Measurements from ENCODE around the gene GALNT10.

The GALNT10 gene

DNA sequence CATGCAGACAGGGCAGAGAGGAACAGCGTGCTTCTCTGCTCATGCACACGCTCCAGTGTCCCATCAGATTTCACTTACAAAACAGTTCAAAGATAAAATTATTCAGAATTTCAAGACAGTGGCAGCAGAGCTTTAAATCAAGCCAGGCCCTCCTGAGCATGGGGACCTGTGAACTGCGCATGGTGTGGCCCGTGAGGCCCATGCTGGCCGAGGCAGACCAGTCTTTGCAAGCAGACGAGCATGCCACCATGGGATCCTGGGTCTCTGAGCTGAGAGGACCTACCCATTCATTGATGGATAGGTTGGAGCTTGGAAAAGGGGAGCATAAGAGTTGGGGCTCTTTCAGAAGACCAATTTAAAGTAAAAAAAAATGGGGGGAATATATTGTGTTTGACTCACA lies 220.3 kb downstream of the GALNT10 start:
- DNase-seq: no peak

DNA sequence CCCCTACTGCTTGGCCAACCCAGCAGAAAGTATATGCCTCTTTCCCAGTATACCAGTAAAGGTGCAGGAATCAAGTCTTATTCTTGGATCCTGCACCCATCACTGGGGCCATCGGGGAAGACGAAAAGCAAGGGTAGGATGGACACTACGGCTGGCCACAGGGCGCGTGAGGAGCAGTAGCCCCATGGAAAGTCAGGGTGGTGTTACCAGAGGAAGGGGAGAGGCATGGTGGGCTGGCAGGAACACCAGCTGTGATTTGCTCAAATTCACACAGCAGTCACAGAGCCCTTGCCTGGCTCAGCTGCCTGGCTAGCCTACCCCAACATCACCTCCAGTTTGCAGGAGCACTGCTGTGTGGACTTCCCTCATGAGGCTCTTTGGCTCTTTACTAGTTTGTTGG lies 220.8 kb downstream of the GALNT10 start:
- no peak for DNase-seq

DNA sequence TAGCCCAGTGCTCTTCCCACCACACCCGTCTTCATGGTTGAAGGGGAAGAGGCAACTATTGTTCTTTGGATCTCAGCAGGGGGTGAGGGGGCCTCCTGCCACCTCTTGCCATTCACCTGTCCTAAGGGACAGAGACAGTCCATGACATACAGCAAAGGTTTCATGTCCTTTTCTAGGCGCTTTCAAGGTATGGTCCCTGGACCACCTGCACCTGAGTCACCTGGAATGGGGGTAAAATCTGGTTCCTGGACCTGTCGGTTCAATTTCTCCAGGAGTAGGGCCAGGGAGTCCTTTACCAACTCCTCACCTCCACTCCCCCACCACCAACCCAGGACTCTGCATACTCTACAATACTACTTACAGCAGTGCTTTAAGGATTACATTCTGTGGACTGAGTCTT lies 221.8 kb downstream of the GALNT10 start:
- DNase-seq: no peak

GRCh38 chr5:154412925-154413324 lies 222.4 kb downstream of the GALNT10 start:
- no peak for DNase-seq

DNA sequence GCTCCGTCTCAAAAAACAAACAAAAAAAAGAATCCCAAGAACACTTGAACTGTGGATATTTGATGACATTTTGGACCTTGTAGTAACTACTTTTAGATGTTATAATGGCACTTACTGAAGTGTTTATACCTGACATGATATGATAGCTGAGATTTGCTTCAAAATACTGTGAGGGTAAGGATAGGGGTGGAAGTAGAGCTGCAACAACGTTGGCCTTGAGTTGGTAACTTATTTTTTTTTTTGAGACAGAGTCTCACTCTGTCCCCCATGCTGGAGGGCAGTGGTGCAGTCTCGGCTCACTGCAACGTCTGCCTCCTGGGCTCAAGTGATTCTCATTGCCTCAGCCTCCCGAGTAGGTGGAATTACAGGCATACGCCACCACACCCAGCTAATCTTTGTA lies 224.6 kb downstream of the GALNT10 start:
- DNase-seq: no peak

GRCh38 chr5:154418344-154418820 lies 227.8 kb downstream of the GALNT10 start:
- no peak for DNase-seq

DNA sequence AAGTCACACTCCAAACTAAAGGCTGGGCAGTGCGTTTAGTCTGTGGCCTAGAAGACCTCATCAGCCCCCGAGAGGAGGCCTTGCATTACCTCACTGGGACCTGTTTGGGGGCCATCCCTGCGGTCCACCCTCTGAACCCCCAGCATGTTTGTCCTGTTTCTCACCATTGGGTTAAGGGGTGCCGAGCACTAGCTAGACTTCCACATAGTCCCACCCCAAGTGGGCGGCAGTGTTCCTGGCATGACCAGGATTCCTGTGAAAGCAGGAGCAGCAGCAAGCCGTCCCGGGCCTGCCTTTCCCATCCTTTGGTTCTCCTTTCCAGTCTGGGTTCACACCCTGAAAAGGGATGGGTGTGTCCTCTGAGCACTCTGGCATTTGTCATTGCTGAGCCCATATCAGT lies 228.7 kb downstream of the GALNT10 start:
- DNase-seq: no peak

- DNase-seq: peak; percentile 35
Measured at GRCh38 chr5:154421868-154422267, 231.3 kb downstream of the GALNT10 start.

DNA sequence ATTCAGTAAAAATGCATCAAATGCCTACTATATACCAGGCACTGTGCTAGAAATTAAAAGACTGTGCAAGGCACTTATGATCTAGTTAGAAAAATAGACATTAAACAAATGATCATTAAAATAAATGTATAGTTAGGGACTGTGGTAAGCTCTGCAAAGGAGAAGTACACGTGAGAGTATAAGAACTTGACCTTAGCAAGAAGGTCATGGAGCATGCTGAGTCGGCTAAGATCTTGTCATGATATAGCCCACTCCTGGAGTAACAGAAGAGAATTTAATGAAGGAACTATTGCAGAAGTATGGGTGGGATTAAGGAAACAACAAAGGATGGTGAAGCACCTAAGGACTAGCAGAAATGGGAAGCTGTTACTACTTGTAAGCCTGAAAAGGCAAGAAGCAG lies 231.8 kb downstream of the GALNT10 start:
- no peak for DNase-seq

DNA sequence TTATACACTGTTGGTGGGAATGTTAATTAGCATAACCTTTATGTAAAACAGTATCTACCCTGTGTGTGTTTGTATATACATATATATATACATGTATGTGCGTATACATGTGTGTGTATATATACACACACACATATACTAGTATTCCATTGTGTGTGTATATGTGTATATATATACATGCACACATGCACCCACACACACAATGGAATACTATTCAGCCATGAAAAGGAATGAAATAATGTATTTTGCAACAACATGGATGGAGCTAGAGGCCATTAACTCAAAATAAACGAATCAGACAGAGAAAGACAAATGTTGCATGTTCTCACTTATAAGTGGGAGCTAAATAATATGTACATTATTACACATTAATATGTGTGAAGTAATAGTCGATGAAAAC lies 237.7 kb downstream of the GALNT10 start:
- DNase-seq: no peak

DNA sequence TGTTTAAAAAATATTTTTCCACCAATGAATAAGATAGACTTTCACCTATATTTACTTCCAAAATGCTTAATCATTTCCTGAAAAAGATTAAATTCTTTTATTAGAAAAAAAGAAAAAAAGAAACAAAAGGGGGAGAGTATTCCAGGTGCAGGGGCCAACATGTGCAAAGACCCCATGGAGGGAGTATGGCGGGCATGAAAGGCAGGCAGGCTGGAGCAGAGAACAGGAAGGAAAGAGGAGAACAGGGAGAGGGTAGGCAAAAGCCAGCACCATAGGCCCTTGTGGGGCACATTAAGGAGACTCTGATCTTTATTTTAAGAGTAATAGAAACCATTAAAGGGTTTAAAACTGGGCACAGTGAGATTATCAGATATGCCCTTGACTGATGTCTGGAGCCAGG lies 238.8 kb downstream of the GALNT10 start:
- DNase-seq: no peak

DNA sequence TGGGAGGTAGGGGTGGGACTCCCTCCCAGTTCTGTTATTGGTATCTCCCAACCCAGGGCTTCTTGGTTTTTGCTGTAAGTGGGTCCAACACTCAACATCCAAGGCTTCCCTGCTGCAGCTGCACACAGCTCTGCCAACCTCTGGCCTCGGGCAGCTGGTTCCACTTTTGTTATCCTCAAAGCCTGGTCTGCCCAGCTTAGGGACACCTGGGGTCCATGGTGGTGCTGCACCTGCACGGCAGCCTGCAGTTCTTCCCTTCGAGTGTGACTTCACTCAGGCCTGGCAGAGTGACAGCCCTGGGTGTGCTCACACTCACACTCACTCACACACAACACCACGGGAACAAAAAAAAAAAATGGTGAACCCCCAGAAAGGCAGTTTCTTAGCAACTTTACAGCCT lies 239.9 kb downstream of the GALNT10 start:
- no peak for DNase-seq

DNA sequence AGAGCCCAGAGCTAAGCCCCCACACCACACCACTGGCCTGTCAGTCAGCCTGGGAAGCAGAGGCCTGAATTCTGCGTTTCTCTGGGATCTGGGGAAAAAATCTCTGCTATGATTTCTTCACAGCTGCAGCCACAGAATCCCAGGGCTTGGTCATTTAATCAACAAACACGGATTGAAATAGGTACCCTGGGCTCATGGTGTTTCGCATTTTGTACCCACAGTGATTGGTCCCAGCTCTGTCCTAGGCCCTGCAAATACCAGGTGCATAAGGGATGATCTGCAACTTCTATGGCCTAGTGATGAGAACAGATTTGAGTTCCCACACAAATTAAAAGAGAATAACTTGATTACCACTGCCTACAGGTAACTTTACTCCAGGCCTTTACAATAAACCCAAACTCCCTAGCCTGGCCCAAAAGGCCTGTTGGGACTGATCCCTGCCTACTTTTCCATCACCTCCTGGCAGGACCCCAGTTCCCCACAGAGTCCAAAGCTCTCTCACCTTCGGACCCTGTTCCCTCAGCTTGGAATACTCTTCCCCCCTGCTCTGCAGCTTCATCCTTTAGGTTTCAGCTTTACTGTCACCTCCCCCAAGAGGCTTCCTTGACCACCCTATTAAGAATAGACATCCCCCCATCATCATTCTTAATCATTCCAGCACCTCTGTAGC lies 240.6 kb downstream of the GALNT10 start:
- no peak for DNase-seq

DNA sequence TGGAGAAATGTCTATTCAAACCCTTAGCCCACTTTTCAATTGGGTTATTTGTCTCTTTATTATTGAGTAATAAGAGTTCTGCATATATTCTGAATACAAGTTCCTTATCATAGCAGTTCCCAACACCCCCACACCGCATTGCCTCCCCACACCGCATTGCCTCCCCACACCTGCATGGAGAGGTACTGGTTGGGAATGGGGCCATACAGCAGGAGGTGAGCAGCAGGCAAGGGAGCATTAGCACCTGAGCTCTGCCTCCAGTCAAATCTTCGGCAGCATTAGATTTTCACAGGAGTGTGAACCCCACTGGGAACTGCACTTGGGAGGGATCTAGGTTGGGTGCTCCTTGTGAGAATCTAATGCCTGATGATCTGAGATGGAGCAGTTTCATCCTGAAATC lies 244.7 kb downstream of the GALNT10 start:
- no peak for DNase-seq

DNA sequence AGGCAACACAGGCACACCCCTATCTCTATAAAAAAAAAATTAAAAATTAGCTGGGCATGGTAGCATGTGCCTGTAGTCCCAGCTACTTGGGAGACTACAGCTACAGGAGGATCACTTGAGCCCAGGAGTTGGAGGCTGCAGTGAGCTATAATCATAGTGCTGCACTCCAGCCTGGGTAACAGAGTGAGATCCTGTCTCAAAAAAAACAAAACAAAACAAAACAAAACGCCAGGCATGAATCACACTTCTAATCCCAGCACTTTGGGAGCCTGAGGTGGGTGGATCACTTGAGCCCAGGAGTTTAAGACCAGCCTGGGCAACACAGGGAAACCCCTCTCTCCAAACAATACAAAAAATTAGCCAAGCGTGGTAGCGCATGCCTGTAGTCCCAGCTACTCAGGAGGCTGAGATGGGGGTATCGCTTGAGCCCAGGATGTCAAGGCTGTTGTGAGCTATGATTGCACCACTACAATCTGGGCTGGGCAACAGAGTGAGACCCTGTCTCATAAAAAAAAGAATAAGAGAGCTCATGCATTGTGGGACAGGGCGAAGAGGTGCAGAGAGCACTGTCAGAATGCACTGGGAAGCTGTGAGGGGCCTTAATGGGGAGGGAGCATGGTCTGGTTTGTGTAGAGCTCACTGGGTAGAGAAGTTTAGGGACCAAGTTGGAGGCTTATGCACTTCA lies 246.9 kb downstream of the GALNT10 start:
- no peak for DNase-seq

GRCh38 chr5:154440540-154440939 lies 250.0 kb downstream of the GALNT10 start:
- no peak for DNase-seq

DNA sequence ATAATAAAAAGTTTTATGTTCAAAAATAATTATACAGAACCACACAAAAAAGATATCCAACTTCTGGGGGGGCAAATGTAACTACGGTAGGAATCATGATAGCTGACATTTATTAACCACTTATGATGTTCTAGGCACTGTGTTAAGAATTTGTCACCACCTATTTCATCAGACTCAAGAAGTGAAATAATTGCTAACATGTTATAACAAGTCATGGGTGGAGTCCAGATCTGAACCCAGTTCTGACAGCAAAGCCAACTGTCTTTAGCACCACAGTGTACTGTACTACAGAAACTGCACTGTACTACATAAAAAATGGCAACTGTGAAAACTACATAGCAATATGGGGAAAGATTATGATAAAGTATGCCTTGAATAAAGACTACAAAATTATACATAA lies 252.3 kb downstream of the GALNT10 start:
- DNase-seq: no peak

DNA sequence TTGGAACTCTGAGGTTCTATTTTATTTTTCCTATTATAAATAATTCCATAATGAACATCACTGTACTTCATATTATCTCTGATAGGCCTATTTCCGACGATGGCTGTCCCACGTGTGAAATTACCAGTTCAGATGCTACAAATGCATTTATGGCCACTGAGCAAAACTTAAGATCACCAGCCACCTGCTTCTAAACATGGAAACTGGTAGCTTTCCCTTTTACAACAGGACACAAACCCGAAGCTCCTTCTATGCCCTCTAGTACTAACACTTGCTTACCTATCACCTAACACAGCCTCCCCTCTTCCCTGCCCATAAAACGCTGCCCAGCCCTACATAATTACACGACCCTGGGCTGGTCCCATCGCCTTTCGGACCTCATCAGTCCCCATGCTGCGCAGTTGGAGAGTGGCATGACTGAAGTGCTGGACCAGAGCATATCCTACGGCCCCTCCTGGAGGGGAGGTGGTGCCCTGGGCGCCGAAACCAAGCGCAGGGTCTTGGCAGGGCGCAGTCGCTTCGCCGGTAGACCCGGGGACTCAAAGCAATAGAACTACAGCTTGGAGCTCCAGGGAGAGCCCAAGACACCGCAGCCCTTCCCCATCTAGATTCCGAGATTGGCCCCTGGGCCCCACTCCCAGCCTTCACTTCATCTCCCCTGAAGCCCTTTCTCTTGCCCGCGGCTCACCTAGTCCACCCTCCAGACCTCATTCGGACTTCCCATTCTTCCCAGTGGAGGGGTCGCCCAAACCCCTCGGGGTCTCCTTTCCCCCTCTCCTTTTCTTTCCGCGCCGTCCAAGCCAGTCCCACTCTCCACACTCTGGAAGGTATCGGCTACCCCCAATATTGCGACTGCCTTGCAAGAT lies 254.3 kb downstream of the GALNT10 start:
- no peak for DNase-seq

DNA sequence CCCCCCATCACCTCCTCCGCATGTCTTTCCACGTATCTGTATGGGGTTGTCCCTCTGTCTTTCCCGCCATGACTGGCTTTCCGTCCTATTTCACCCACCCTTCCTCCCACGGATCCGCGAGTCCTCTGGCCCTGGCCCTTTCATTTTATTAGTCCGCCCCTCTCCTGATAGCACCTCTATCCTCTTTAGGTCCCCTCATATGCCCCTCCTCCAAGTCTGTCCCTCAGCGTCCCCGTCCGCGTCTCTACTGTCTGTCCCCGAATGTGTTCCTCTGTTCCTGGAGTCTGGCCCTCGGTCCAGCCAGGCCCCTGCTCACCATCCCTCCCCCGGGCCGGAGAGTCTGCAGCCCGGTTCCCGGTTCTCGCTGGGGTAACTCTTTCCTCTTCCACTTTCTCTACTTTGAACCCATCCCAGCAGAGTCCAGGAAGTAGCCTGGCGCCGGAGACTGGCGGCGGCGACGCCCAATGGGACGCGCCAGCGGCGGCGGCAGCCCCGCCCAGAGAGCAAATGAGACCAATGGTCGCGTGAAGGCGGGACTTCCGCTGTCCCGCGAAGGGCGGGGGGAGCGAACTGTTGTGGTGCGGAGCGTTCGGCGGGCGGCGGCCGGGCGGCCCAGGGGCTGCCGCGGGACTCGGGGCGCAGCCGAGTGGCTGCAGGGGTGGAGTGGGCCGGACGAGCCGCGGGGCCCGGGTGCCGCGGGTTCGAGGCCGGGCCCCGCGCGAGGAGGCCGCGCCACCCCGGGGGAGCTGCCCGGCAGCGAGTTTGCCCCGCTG lies 255.1 kb downstream of the GALNT10 start, which contains the start of gene SAP30L:
SAP30L (plus strand) TSS at position 576 of the 773 bp plus-strand sequence. CDS start 608 bp downstream, outside the sequence.
- DNase-seq: peak; percentile 90

DNA sequence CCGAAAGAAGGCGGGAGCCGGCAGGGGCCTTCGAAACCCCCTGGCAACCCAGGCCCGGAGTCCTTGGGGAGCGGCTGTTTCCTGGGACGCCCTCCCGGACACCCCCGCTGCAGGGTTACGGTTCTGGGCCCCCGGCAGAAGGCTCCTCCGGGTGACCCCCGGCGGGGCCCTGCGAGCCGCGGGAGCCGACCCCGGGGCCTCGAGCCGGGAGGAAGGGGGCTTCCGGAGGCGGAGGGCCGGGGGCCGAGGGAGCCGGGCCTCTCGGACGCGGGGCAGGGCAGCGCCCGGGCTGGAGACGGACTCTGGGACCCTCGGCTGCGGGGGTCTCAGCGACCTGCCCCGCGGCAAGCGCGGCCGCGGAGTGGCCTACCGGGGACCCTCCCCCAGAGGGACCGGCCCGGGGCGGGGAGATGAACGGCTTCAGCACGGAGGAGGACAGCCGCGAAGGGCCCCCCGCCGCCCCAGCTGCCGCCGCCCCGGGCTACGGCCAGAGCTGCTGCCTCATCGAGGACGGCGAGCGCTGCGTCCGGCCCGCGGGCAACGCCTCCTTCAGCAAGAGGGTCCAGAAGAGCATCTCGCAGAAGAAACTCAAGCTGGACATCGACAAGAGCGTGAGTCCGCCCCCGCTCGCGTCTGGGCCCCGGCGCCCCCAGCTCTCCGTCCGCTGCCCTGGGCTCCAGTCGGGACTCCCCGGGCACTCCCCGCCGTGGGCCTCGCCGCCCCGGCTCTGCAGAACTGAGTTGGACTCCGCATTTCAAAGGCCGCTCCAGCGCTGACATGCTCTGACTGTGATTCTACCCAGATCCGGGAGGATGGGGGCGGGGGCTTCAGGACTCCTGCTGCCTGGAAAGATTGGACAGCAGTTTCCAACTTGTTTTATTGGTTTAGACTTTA lies 255.9 kb downstream of the GALNT10 start:
- DNase-seq: peak; percentile 45

GRCh38 chr5:154447089-154447725 lies 256.7 kb downstream of the GALNT10 start:
- no peak for DNase-seq
